ENCODE data around the gene ZC4H2. TPM values are rescaled to one million over a fixed set of nuclear protein-coding genes. Genes with fewer than 3 reads are reported as not detected.
A peak's percentile ranks its signal among the peaks of the same experiment; 100 is the strongest.
"Not testable (repeated sequence)": the region's sequence is repeated elsewhere in the genome, so short reads cannot be mapped to it uniquely, and the experiment has no call there.

The ZC4H2 gene, protein sequence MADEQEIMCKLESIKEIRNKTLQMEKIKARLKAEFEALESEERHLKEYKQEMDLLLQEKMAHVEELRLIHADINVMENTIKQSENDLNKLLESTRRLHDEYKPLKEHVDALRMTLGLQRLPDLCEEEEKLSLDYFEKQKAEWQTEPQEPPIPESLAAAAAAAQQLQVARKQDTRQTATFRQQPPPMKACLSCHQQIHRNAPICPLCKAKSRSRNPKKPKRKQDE
- total RNA-seq, result 4.5 TPM

DNA sequence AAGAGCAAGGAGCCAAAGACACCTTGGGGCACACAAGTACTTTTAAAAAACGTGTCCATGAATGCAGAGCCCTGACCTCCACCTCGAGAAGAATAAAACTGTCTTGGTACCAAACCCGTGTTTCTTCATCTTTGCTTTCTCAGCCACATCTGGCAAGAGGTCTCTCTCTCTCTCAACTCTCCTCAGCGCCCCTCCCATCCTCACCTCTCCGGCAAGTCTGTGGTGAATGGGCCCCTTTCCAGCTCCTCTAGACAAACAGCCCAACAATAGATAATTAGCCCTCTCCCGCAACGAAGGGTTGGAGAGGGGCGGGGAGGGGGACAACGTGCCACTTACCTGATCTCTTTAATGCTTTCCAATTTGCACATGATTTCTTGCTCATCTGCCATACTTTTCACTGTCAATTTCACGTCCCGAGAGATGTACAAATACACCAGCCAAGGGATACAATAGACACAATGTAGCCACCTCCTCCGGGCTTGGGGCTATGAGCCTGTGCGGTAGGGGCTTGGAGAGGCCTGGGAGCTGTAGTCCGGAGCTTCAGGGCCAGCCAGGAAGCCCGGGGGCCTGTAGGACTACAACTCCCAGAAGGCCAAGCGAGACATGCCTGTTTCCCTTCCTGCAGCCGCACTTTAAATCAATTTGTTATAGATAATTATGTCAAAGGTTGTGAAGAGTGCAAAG, at the start of gene ZC4H2:
Gene ZC4H2, minus strand, starts transcription at position 462 of the 684 bp plus-strand sequence. Its CDS starts 73 bp downstream, at position 389.
- ATAC-seq, result peak; percentile 94

DNA sequence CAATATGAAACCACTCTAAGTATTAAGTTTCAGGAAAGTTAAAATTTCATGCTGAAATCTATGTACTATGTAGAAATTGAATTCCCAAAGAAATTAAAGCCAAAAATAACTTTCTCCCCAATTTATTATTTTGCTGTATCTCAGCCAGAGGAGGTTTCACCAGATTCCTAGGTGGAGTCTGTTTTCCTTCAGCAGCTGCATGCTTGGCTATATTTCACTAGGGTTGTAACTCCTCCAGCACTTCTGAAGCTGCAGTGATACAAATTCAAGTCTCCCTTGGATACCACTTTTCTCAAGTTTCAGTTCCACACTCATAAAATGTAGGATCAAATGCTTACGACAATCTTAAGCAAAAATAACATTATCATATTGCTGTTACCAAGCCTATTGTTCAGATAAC, 41.2 kb upstream of the ZC4H2 start:
- no peak for ATAC-seq

DNA sequence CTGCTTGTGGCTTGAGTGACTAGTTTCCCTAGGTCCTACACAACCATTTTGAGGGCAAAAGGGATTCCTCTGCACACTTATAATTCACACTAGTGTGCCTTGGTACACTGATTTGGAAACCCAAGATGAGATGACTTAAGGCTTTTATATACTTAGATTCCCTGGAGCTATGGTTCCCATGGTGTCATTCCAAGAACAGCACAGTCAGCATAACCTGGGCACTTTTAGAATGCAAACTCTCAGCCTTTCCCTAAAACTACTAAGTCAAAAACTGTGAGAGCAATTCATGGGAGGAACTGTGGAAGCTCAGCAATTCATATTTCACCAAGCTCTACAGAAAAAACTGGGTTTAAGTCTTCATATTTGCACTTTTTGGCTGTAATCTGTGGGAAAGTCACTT, 38.0 kb upstream of the ZC4H2 start:
- no peak for ATAC-seq

DNA sequence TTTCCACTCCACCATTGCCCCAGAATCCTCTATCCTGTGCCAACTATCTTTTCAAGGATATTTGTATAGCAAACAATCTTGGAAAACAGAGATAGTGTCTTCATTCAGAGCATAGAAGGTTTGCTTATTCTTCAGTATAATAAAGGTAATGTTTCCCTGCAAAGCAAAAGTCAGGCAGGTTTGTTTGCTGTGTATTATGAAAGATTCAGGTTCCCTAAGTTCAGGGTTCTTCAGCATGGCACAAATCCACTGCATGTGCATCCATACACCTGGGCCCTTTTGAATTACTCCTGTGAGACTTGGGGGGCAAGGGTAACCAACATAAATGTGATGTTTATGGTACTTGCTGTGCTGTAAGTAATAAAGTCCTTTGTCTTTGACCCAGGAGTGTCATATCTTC, 33.2 kb upstream of the ZC4H2 start:
- no peak for ATAC-seq

DNA sequence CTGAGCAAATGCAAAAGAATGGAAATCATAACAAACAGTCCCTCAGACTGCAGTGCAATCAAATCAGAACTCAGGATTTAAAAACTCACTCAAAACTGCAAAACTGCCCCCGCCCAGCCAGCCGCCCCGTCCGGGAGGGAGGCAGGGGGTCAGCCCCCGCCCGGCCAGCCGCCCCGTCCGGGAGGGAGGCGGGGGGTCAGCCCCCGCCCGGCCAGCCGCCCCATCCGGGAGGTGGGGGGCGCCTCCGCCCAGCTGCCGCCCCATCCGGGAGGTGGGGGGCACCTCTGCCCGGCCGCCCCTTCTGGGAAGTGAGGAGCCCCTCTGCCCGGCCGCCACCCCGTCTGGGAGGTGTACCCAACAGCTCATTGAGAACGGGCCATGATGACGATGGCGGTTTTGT, 26.0 kb upstream of the ZC4H2 start:
- ATAC-seq, result not testable (repeated sequence)

DNA sequence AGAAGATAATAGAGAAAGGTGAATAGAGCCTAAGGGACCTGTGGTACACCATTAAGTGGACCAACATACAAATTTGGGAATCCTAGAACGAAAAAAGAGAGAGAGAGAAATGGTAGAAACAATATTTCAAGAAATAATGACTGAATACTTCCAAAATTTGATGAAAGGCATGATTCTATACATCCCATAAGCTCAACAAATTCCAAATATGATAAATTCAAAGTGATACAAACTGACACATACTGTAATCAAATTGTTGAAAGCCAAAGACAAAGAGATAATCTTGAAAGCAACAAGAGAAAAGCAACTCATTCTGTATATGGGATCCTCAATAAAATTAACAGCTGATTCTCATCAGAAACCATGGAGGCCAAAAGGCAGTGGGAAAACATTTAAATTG, 20.6 kb upstream of the ZC4H2 start:
- ATAC-seq, result no peak

DNA sequence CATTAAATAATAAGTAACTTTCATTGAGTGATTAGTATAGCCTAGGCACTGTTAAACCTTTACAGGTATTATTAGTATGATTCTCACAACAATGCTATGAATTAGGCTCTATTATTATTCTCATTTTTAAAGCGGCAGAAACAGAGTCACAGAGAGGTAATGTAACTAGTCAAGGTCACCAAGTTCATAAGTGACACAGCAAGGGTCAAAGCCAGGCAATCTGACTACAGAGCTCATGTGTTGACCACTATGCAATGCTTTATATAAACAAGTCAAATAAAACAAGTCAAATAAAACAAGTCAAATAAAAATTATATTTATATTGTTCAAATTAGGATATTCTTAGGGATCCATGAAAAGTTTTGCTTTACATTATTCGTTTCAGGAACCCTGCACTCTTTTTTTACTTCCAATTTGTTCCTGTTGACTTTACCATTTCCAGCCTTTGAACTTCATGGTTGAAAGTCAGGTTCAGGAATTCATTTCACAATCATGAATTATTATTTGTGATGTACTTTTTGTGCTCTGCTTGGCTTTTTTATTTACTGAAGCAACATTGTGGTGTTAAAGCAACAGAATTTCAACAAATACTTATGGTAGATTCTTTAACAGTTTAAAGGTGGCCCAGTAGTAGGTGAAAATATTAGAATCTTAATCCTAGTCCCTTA, 18.0 kb upstream of the ZC4H2 start:
- ATAC-seq, result no peak

DNA sequence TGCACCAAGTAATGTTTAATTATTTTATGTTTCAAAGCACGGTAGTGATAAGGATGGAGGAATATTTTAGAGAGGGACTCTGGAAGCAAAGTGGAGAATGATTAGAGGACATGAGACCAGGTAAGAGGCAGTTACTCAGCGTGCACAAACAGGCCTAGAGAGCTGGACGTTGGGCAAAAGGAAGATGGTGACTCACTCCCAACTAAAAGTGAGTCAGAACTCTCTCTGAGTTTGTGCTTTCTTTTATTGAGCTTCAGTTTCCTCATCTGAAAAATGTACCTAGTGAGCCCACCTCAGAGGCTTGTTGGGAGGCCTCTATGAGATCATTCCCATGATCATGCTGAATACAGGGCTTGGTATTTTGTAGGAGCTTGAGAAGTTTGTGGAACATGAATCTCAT, 1.6 kb upstream of the ZC4H2 start:
- peak; percentile 74 for ATAC-seq

DNA sequence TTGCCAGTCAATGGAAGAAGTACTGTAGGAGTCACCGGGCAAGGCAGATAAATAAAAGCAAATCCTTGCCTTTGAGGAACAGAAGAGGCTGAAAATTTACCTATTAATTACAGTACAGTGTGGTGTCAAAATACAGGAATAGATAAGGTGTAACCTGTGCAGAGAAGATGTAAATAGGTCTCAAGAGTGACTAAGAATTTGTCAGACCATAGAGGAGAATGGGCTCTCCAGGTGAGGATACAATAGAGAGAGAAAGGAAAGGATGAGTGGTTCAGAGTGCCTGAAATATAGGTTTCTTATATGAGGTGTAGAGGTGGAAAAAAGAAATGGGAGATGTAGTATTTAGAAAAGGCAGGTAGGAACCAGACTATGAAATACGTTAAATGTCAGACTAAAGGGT, 801 bp upstream of the ZC4H2 start:
- ATAC-seq, result peak; percentile 49

DNA sequence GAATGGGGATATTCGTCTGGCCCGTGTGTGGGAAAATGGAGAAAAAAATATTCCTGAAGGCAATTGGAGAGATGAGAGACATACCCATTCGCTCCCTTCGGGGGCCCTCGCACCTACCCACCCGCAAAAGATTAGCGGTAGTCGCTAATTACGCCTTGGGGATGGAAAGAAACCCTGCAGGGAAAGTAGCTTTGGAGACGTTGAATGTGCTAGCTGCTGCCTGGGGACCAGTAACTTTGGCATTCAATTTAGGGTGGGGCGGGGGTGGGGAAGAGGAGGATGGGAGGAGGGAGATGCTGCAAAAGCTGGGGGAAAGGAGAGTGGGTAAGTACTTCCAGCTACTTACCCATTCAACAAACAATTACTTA, 407 bp upstream of the ZC4H2 start:
- no peak for ATAC-seq

DNA sequence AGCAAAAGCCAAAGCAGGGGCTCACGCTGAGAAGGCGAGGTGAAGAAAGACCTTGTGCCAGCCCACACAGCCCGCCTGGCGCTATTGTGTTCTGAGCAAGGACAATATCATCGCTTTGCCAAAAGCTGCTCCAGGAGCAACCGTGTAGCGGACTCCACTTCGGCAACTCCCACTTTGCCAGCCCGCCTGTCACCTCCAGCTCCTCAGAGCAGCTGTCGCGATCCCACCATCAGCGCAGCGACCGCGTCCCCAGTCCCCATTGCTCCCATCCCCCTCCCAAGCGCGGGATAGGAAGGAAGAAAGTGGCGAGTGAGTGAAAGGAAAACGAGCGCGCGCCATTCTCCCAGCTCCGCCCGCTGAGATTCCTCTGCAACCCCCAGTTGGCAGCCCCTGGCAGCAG, 759 bp downstream of the ZC4H2 start:
- no peak for ATAC-seq

DNA sequence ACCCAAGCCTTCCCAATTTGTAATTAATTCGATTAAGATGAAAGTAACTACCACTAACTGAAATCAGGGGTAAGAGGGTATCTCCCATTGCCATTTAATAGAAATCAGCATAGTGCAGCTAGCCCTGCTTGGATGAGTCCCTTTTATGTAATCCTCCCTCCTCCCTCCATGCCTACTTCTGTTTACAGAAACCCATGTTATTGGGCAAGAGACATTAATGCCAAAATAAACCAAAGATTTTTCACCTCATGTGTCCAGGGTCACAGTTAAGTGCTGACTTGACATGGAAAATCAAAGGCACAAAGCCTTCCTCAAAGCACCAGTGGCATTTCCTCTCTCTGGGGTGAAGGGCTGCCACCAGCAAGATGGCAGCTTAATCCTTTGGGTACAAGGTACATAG, 50.8 kb downstream of the ZC4H2 start:
- no peak for ATAC-seq

DNA sequence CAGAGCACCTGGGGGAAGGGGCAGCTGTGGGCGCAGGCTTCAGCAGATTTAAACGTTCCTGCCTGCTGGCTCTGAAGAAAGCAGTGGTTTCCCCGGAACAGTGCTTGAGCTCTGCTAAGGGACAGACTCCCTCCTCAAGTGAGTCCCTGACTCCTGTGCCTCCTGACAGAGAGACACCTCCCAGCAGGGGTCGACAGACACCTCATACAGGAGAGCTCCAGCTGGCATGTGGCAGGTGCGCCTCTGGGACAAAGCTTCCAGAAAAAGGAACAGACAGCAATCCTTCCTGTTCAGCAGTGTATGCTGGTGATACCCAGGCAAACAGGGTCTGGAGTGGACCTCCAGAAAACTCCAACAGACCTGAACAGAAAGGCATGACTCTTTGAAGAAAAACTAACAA, 68.1 kb downstream of the ZC4H2 start:
- no peak for ATAC-seq

DNA sequence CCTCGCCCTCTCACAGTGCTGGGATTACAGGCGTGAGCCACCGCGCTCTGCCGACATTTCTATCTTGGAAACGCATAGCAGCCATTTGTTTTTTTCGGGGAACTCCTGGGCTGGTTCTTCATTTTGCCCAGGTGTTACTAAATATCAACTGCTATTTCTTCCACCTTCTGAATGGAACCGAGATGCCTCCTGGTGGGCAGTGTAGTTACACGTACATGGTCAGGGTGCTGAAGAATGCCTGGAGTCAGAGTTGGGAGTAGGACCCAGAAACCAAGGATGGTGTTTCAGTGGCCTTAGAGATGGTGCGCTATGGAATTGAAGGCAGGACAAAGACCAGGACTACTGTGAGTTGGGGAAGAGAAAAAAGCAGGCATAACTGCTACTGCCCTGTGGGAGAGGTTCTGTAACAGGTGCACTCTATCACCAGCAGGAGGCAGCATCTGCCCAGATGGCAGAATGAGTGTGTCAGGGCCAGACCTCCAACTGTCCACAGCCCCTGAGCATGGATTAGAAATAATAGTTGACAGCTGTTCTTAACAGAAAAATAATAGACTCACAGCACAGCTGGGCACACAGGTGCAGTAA, 81.7 kb downstream of the ZC4H2 start:
- peak; percentile 47 for ATAC-seq

DNA sequence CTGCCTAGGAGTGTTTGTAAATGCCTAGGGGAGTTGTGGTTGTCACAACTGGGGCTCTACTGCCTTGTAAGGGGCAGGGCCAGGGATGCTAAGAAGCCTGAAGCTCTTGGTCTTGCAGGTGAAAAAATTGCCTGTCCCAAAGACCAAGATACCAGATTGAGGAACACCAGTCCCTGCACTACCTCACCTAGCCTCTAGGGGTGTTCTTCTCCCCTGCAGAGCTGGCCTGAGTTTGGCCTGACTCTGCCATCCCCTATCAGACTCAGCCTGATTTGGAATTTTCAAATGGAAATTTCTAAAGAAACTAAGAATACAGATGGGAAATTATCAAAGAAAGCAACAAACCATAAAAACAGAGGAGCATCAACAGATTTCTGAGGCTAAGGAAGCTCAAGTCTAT, 90.4 kb downstream of the ZC4H2 start:
- no peak for ATAC-seq

DNA sequence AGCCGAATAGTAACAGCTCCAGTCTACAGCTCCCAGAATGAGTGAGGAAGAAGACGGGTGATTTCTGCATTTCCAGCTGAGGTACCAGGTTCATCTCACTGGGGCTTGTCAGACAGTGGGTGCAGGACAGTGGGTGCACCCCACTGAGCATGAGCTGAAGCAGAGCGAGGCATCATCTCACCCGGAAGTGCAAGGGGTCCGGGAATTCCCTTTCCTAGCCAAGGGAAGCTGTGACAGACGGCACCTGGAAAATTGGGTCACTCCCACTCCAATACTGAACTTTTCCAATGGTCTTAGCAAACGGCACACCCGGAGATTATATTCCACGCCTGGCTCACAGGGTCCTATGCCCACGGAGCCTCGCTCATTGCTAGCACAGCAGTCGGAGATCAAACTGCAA, 97.5 kb downstream of the ZC4H2 start:
- ATAC-seq, result not testable (repeated sequence)

DNA sequence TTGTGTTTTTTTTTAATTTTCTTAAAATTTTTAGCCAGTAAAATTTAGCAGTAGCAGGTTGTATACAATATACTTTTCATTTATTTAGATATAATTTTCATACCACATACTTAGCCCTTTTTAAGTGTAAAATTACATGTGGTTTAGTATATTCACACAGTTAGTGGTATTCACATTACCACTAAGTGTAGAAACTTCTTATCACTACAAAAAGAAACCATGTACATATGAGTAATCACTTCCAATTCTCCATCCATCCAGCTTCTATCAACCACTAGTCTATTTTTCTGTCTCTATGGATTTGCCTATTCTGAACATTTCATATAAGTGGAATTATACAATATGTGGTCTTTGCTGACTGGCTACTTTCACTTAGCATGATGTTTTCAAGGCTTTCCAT, 109.0 kb downstream of the ZC4H2 start:
- no peak for ATAC-seq

Other genes starting within 250 kb of the ZC4H2 start
- 0.08 TPM for gene ZC3H12B, start 58.4 kb upstream of the ZC4H2 start, total RNA-seq

All from esophagus mucosa (tissue), 1 donor.